Stimulated activated naive CD8-positive, alpha-beta T cell treated with anti-CD3 and anti-CD28 coated beads, Interleukin-15, Interleukin-2, amounts not matched to agents 100 ng/mL and 50 ng/mL, for 24 hours (primary cell): ENCODE data around the gene HEATR3.
A peak's percentile ranks its signal among the peaks of the same experiment; 100 is the strongest.

Experiments
- H3K27ac Mint-ChIP-seq: one replicate; pipeline ENCODE4 v1.8.0; 2021; ENCODE audit warnings: mild to moderate bottlenecking, mixed read lengths
- H3K27me3 Mint-ChIP-seq: one replicate; pipeline ENCODE4 v1.8.0; 2021; ENCODE audit warnings: mixed read lengths
- H3K36me3 Mint-ChIP-seq: one replicate; pipeline ENCODE4 v1.8.0; 2021; ENCODE audit warnings: low read depth, mixed read lengths
- H3K4me1 Mint-ChIP-seq: one replicate; pipeline ENCODE4 v1.8.0; 2021; ENCODE audit warnings: low read depth, mixed read lengths
- H3K4me3 Mint-ChIP-seq: one replicate; pipeline ENCODE4 v1.8.0; 2021; ENCODE audit warnings: mild to moderate bottlenecking, mixed read lengths
- H3K9me3 Mint-ChIP-seq: one replicate; pipeline ENCODE4 v1.8.0; 2021; ENCODE audit warnings: mixed read lengths

Gene HEATR3

GRCh38 chr16:50040710-50041109 lies 25.1 kb upstream of the HEATR3 start:
- Mint-ChIP-seq H3K4me1 (peaks cover 15% of the 10 kb centered on the region), H3K4me3 (no peak overlapping the region), H3K27me3 (peaks cover 6% of the 10 kb centered on the region), H3K27ac (no peak overlapping the region), H3K9me3 (no peaks in the 10 kb centered on the region), H3K36me3 (peaks cover 8% of the 10 kb centered on the region)

- H3K27ac Mint-ChIP-seq: no peak overlapping the region
- peaks cover 6% of the 10 kb centered on the region for H3K27me3 Mint-ChIP-seq
- no peak overlapping the region for H3K4me3 Mint-ChIP-seq
- H3K36me3 Mint-ChIP-seq: no peaks in the 10 kb centered on the region
- no peaks in the 10 kb centered on the region for H3K9me3 Mint-ChIP-seq
- peaks cover 7% of the 10 kb centered on the region for H3K4me1 Mint-ChIP-seq
These were observed 22.4 kb upstream of the HEATR3 start for GRCh38 chr16:50043358-50043757.

GRCh38 chr16:50045412-50045811 lies 20.4 kb upstream of the HEATR3 start:
- Mint-ChIP-seq H3K36me3 (no peaks in the 10 kb centered on the region), H3K27ac (no peak overlapping the region), H3K9me3 (no peaks in the 10 kb centered on the region), H3K4me1 (no peaks in the 10 kb centered on the region), H3K27me3 (peaks cover 6% of the 10 kb centered on the region), H3K4me3 (no peak overlapping the region)

GRCh38 chr16:50046853-50047252 lies 18.9 kb upstream of the HEATR3 start:
- Mint-ChIP-seq H3K4me3 (no peak overlapping the region), H3K9me3 (no peaks in the 10 kb centered on the region), H3K27me3 (peaks cover 6% of the 10 kb centered on the region), H3K4me1 (no peaks in the 10 kb centered on the region), H3K27ac (no peak overlapping the region), H3K36me3 (no peaks in the 10 kb centered on the region)

- Mint-ChIP-seq H3K36me3 (no peaks in the 10 kb centered on the region), H3K4me1 (no peaks in the 10 kb centered on the region), H3K27ac (no peak overlapping the region), H3K4me3 (no peak overlapping the region), H3K9me3 (no peaks in the 10 kb centered on the region), H3K27me3 (peaks cover 6% of the 10 kb centered on the region)
These were observed 17.9 kb upstream of the HEATR3 start for GRCh38 chr16:50047864-50048263.

GRCh38 chr16:50050802-50051201 lies 15.0 kb upstream of the HEATR3 start:
- Mint-ChIP-seq H3K36me3 (no peaks in the 10 kb centered on the region), H3K27ac (no peak overlapping the region), H3K4me3 (no peak overlapping the region), H3K27me3 (no peaks in the 10 kb centered on the region), H3K4me1 (no peaks in the 10 kb centered on the region), H3K9me3 (no peaks in the 10 kb centered on the region)

- no peaks in the 10 kb centered on the region for H3K4me1 Mint-ChIP-seq
- no peak overlapping the region for H3K4me3 Mint-ChIP-seq
- no peak overlapping the region for H3K27ac Mint-ChIP-seq
- no peaks in the 10 kb centered on the region for H3K36me3 Mint-ChIP-seq
- H3K27me3 Mint-ChIP-seq: no peaks in the 10 kb centered on the region
- peaks cover 5% of the 10 kb centered on the region for H3K9me3 Mint-ChIP-seq
These were observed 9.5 kb upstream of the HEATR3 start for GRCh38 chr16:50056226-50056625.

- no peak overlapping the region for H3K4me3 Mint-ChIP-seq
- no peak overlapping the region for H3K27ac Mint-ChIP-seq
- H3K36me3 Mint-ChIP-seq: no peaks in the 10 kb centered on the region
- H3K9me3 Mint-ChIP-seq: peaks cover 5% of the 10 kb centered on the region
- H3K4me1 Mint-ChIP-seq: no peaks in the 10 kb centered on the region
- H3K27me3 Mint-ChIP-seq: no peaks in the 10 kb centered on the region
These were observed 7.5 kb upstream of the HEATR3 start for GRCh38 chr16:50058091-50058771.

GRCh38 chr16:50059111-50059510 lies 6.7 kb upstream of the HEATR3 start:
- Mint-ChIP-seq H3K4me1 (no peaks in the 10 kb centered on the region), H3K4me3 (no peak overlapping the region), H3K27ac (no peak overlapping the region), H3K27me3 (no peaks in the 10 kb centered on the region), H3K36me3 (no peaks in the 10 kb centered on the region), H3K9me3 (peaks cover 5% of the 10 kb centered on the region)

GRCh38 chr16:50059669-50060068 lies 6.1 kb upstream of the HEATR3 start:
- Mint-ChIP-seq H3K4me1 (no peaks in the 10 kb centered on the region), H3K27me3 (no peaks in the 10 kb centered on the region), H3K4me3 (no peak overlapping the region), H3K9me3 (peaks cover 5% of the 10 kb centered on the region), H3K27ac (no peak overlapping the region), H3K36me3 (no peaks in the 10 kb centered on the region)

GRCh38 chr16:50061326-50061725 lies 4.4 kb upstream of the HEATR3 start:
- Mint-ChIP-seq H3K27me3 (no peaks in the 10 kb centered on the region), H3K36me3 (no peaks in the 10 kb centered on the region), H3K9me3 (peaks cover 2% of the 10 kb centered on the region), H3K27ac (no peak overlapping the region), H3K4me1 (peaks cover 3% of the 10 kb centered on the region), H3K4me3 (no peak overlapping the region)

- H3K27ac Mint-ChIP-seq: peak overlapping the region; percentile 91
- H3K4me3 Mint-ChIP-seq: peak overlapping the region; percentile 95
- H3K4me1 Mint-ChIP-seq: peaks cover 34% of the 10 kb centered on the region
- H3K36me3 Mint-ChIP-seq: peaks cover 24% of the 10 kb centered on the region
- H3K9me3 Mint-ChIP-seq: no peaks in the 10 kb centered on the region
- H3K27me3 Mint-ChIP-seq: no peaks in the 10 kb centered on the region
These were observed 538 bp upstream of the HEATR3 start for GRCh38 chr16:50065241-50065623.

- peak overlapping the region; percentile 95 for H3K4me3 Mint-ChIP-seq
These were observed 916 bp downstream of the HEATR3 start for GRCh38 chr16:50066482-50067289.

GRCh38 chr16:50067290-50067853 lies 1.6 kb downstream of the HEATR3 start:
- Mint-ChIP-seq H3K4me3 (peak overlapping the region; percentile 95), H3K4me1 (peaks cover 34% of the 10 kb centered on the region), H3K9me3 (no peaks in the 10 kb centered on the region), H3K27me3 (no peaks in the 10 kb centered on the region), H3K27ac (peak overlapping the region; percentile 83), H3K36me3 (peaks cover 37% of the 10 kb centered on the region)

More at GRCh38 chr16:50066482-50067289, 916 bp downstream of the HEATR3 start:
- H3K27ac Mint-ChIP-seq: peak overlapping the region; percentile 87
- H3K27me3 Mint-ChIP-seq: no peaks in the 10 kb centered on the region
- H3K4me1 Mint-ChIP-seq: peaks cover 34% of the 10 kb centered on the region
- no peaks in the 10 kb centered on the region for H3K9me3 Mint-ChIP-seq
- peaks cover 34% of the 10 kb centered on the region for H3K36me3 Mint-ChIP-seq

- Mint-ChIP-seq H3K27ac (no peak overlapping the region), H3K9me3 (no peaks in the 10 kb centered on the region), H3K4me1 (peaks cover 38% of the 10 kb centered on the region), H3K27me3 (no peaks in the 10 kb centered on the region), H3K4me3 (peak overlapping the region; percentile 38), H3K36me3 (peaks cover 46% of the 10 kb centered on the region)
These were observed 2.8 kb downstream of the HEATR3 start for GRCh38 chr16:50068550-50068949.
